IMR-90 (cell line): ENCODE data around the gene PAQR5. TPM values are rescaled to one million over a fixed set of nuclear protein-coding genes. Genes with fewer than 3 reads are reported as not detected.

ENCODE experiments used
- ATAC-seq: fragments of 200-7000 bp; cut with Tn5 transposase; 2 replicates; pipeline ENCODE4 v1.9.1; 2020; ENCODE audit warnings: low read depth, mild to moderate bottlenecking, moderate library complexity
- BruUV-seq: library from RNA; stranded (reverse); fragments of 400-500 nt; replicated peaks from 2 replicates; lab custom pipeline; 2021; lab: Mats Ljungman, UMichigan
- CTCF ChIA-PET: fragments of 300-600 bp; formaldehyde crosslinking; extraction: SDS; loops from one replicate; lab custom pipeline; 2021; ENCODE audit warnings: antibody characterized with exemption; lab: Yijun Ruan, JAX
- POLR2A ChIA-PET: fragments of 300-600 bp; sonication (Branson Sonifier 250); formaldehyde crosslinking; loops from one replicate; lab custom pipeline; 2022; ENCODE audit warnings: antibody characterized with exemption; ENCODE audit not compliant: unreplicated experiment; lab: Charles Lee
- DNase-seq: peaks from one replicate; pipeline ENCODE4 v3.0.0; 2013
- H2AFZ ChIP-seq: replicated peaks from 2 replicates; pipeline ENCODE3; 2013; ENCODE audit warnings: low read length, mild to moderate bottlenecking; ENCODE audit not compliant: poor library complexity
- H2AK5ac ChIP-seq: 2 replicates; pipeline ENCODE4 v1.6.1; 2013; ENCODE audit warnings: low read depth, low read length, inconsistent platforms
- H2AK9ac ChIP-seq: replicated peaks from 2 replicates; pipeline ENCODE3; 2013; ENCODE audit warnings: mild to moderate bottlenecking, low read depth, low read length, moderate library complexity; ENCODE audit not compliant: poor library complexity
- H2BK120ac ChIP-seq: 2 replicates; pipeline ENCODE4 v1.6.1; 2013; ENCODE audit warnings: low read depth, low read length, inconsistent platforms
- H2BK15ac ChIP-seq: 3 replicates; pipeline ENCODE4 v1.6.1; 2013; ENCODE audit warnings: low read depth, low read length, inconsistent platforms
- H2BK20ac ChIP-seq: 2 replicates; pipeline ENCODE4 v1.6.1; 2013; ENCODE audit warnings: low read depth, mild to moderate bottlenecking, inconsistent platforms, low read length, moderate library complexity
- H2BK5ac ChIP-seq: 2 replicates; pipeline ENCODE4 v1.6.1; 2013; ENCODE audit warnings: mild to moderate bottlenecking, low read depth, low read length, inconsistent platforms; ENCODE audit not compliant: poor library complexity, severe bottlenecking
- H3K14ac ChIP-seq: replicated peaks from 2 replicates; pipeline ENCODE4 v1.6.1; 2013; ENCODE audit warnings: low read depth, low read length, inconsistent platforms
- H3K18ac ChIP-seq: 2 replicates; pipeline ENCODE4 v1.6.1; 2013; ENCODE audit warnings: low read depth, low read length, control low read depth
- H3K23ac ChIP-seq: 2 replicates; pipeline ENCODE4 v1.6.1; 2013; ENCODE audit warnings: low read depth, low read length, inconsistent platforms
- H3K27ac ChIP-seq: 2 replicates; pipeline ENCODE4 v1.5.1; 2013; ENCODE audit warnings: mild to moderate bottlenecking, control low read depth, low read length; ENCODE audit not compliant: insufficient read depth
- H3K27me3 ChIP-seq: 2 replicates; pipeline ENCODE4 v1.6.1; 2013; ENCODE audit warnings: low read length; ENCODE audit not compliant: control insufficient read depth, insufficient read depth
- H3K36me3 ChIP-seq: 2 replicates; pipeline ENCODE4 v1.6.1; 2013; ENCODE audit warnings: low read length, mixed read lengths; ENCODE audit not compliant: control insufficient read depth, insufficient read depth
- H3K4ac ChIP-seq: 2 replicates; pipeline ENCODE4 v1.6.1; 2013; ENCODE audit warnings: low read depth, low read length, inconsistent platforms
- H3K4me1 ChIP-seq: 2 replicates; pipeline ENCODE4 v1.6.1; 2013; ENCODE audit warnings: low read length, mixed read lengths; ENCODE audit not compliant: control insufficient read depth, insufficient read depth
- H3K4me2 ChIP-seq: 2 replicates; pipeline ENCODE4 v1.6.1; 2013; ENCODE audit warnings: low read depth, mild to moderate bottlenecking, control low read depth, low read length, moderate library complexity
- H3K4me3 ChIP-seq: 2 replicates; pipeline ENCODE4 v1.5.1; 2013; ENCODE audit warnings: low read depth, mild to moderate bottlenecking, control low read depth, low read length, moderate library complexity; ENCODE audit not compliant: insufficient read depth
- H3K56ac ChIP-seq: 2 replicates; pipeline ENCODE4 v1.6.1; 2013; ENCODE audit warnings: low read length, inconsistent platforms; ENCODE audit not compliant: insufficient read depth; ENCODE audit errors: extremely low read depth
- H3K79me1 ChIP-seq, 2 experiments: 2 replicates each; pipeline ENCODE4 v1.6.1; 2013; ENCODE audit warnings: low read length in 2 of 2, inconsistent platforms in 1 of 2, low read depth in 1 of 2
- H3K9ac ChIP-seq: 2 replicates; pipeline ENCODE4 v1.6.1; 2013; ENCODE audit warnings: low read depth, low read length, control low read depth
- H3K9me1 ChIP-seq: 2 replicates; pipeline ENCODE4 v1.6.1; 2013; ENCODE audit warnings: low read length, inconsistent platforms; ENCODE audit not compliant: insufficient read depth
- H3K9me3 ChIP-seq: 2 replicates; pipeline ENCODE4 v1.6.1; 2013; ENCODE audit warnings: low read length; ENCODE audit not compliant: control insufficient read depth, insufficient read depth
- H4K20me1 ChIP-seq: 2 replicates; pipeline ENCODE4 v1.6.1; 2013; ENCODE audit warnings: low read length, inconsistent platforms; ENCODE audit not compliant: insufficient read depth
- H4K5ac ChIP-seq: 2 replicates; pipeline ENCODE4 v1.6.1; 2013; ENCODE audit warnings: mild to moderate bottlenecking, low read depth, low read length, control low read depth
- H4K8ac ChIP-seq, 2 experiments: 2 replicates each; pipeline ENCODE4 v1.6.1; 2013; ENCODE audit warnings: low read depth in 2 of 2, low read length in 2 of 2, control low read depth in 1 of 2, inconsistent platforms in 1 of 2
- H4K91ac ChIP-seq: 2 replicates; pipeline ENCODE4 v1.6.1; 2013; ENCODE audit warnings: low read depth, low read length, inconsistent platforms; ENCODE audit not compliant: insufficient read depth
- BHLHE40 ChIP-seq: fragments of 150-350 bp; IDR thresholded peaks from 2 replicates; pipeline ENCODE4 v1.6.1; 2016; ENCODE audit warnings: mild to moderate bottlenecking, low read depth, low read length
- CEBPB ChIP-seq: IDR thresholded peaks from 2 replicates; pipeline ENCODE4 v1.6.1; 2012; ENCODE audit warnings: low read depth, low read length, improper control_type of control experiment
- CHD1 ChIP-seq: IDR thresholded peaks from 2 replicates; pipeline ENCODE4 v1.6.1; 2012; ENCODE audit warnings: low read depth, low read length, improper control_type of control experiment
- FOS ChIP-seq: fragments of 150-350 bp; IDR thresholded peaks from 2 replicates; pipeline ENCODE4 v1.6.1; 2016; ENCODE audit warnings: low read depth, low read length
- MXI1 ChIP-seq: IDR thresholded peaks from 2 replicates; pipeline ENCODE4 v1.6.1; 2012; ENCODE audit warnings: low read depth, mild to moderate bottlenecking, low read length, moderate library complexity, borderline replicate concordance
- POLR2A ChIP-seq: IDR thresholded peaks from 2 replicates; pipeline ENCODE4 v1.6.1; 2012; ENCODE audit warnings: mild to moderate bottlenecking, low read depth, low read length
- RCOR1 ChIP-seq: IDR thresholded peaks from 2 replicates; pipeline ENCODE4 v1.6.1; 2012; ENCODE audit warnings: mild to moderate bottlenecking, low read length, improper control_type of control experiment; ENCODE audit not compliant: insufficient replicate concordance
- RFX5 ChIP-seq: IDR thresholded peaks from 2 replicates; pipeline ENCODE4 v1.8.0; 2012; ENCODE audit warnings: low read depth, mild to moderate bottlenecking, low read length, moderate library complexity
- SMC3 ChIP-seq: fragments of 150-350 bp; IDR thresholded peaks from 2 replicates; pipeline ENCODE4 v1.6.1; 2016; ENCODE audit warnings: low read depth, mild to moderate bottlenecking, antibody characterized with exemption, low read length, moderate library complexity
- WGBS, 2 experiments: methylation state at CpG; one replicate each; pipeline versions ENCODE4 v1.1.5 to v1.1.7; 2013; ENCODE audit warnings: missing lambda C conversion rate in 2 of 2; ENCODE audit not compliant: insufficient read length in 1 of 2; ENCODE audit errors: extremely low coverage in 2 of 2; 5-methylcytosine and 5-hydroxymethylcytosine counted together
- dilution Hi-C: fragments of 300-500 bp; cut with HindIII; formaldehyde crosslinking; loops from one replicate; pipeline ENCODE4 v1.14.3; 2018; ENCODE audit warnings: low sequenced_read_pairs; ENCODE audit not compliant: unreplicated experiment
- in situ Hi-C: fragments of 300-500 bp; cut with MboI; formaldehyde crosslinking; loops from 3 replicates; pipeline ENCODE4 v1.14.3; 2019; ENCODE audit warnings: low sequenced_read_pairs, inconsistent platforms, mixed read lengths
- intact Hi-C: fragments of 100-400 bp; cut with micrococcal nuclease; formaldehyde crosslinking; loops from 2 replicates; pipeline ENCODE4 v1.10.0; 2022
- polyA plus RNA-seq, 3 experiments: library from polyadenylated mRNA; depleted of rRNA; stranded (reverse); fragments of >200 nt; gene quantifications; 2 replicates each; pipeline ENCODE4 v1.2.3, GENCODE V29; 2012; ENCODE audit warnings: low replicate concordance in 1 of 3
- total RNA-seq: library from RNA; depleted of rRNA; stranded (reverse); fragments of >200 nt; gene quantifications from 2 replicates; pipeline ENCODE4 v1.2.3, GENCODE V29; 2012
- TF ChIP-seq, protein P1 (sequence below): conservative IDR thresholded peaks from 2 replicates; pipeline ENCODE4 v1.5.1; 2012; ENCODE audit warnings: mild to moderate bottlenecking, low read depth, low read length, improper control_type of control experiment
- TF ChIP-seq, protein P2 (sequence below): fragments of 150-350 bp; IDR thresholded peaks from 2 replicates; pipeline ENCODE4 v1.6.1; 2017; ENCODE audit warnings: mild to moderate bottlenecking, antibody characterized with exemption, low read length, low read depth

PAQR5 gene
- total and polyA plus RNA-seq, 2 of the 4 experiments (the other 2 are of a cell fraction), result 2.3 to 2.7 TPM

DNA sequence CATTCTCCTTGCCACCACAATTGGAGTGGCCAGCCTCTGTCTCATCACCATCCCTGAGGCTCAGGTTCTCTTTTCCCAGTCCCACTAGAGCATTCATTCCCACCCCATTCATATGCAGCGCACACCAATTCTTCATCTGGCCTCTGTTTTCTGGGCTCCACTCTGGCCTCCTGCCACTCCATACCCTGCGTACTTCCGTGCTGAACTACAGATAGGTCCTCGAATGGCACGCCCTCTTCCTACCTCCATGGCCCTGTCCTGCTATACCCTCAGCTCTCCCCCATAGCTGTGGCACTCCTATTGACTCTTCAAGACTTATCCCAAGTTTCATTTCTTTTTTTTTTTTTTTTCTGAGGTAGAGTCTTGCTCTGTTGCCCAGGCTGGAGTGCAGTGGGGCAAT is 25.9 kb downstream of the PAQR5 start:
- Histone ChIP-seq H3K36me3 (no peaks in the 10 kb centered on the region), H3K18ac (peak overlapping the region; percentile 11; the same call in 1 of the 2 replicates), H3K14ac (no peak overlapping the region), H4K8ac (no peak overlapping the region), H3K4me3 (no peak overlapping the region), H2BK15ac (no peak overlapping the region), H2AFZ (no peak overlapping the region), H3K56ac (no peak overlapping the region), H4K5ac (no peak overlapping the region; the same call in 1 of the 2 replicates), H3K9ac (no peak overlapping the region), H3K9me1 (peaks cover 11% of the 10 kb centered on the region; the same call in 1 of the 2 replicates), H2BK20ac (peak overlapping the region; percentile 37; the same call in 1 of the 2 replicates), H4K91ac (no peak overlapping the region), H3K27me3 (no peaks in the 10 kb centered on the region; the same call in 1 of the 2 replicates), H3K27ac (no peak overlapping the region), H3K79me1 (no peaks in the 10 kb centered on the region), H3K4ac (no peak overlapping the region; the same call in 1 of the 2 replicates), H4K20me1 (no peaks in the 10 kb centered on the region), H3K9me3 (no peaks in the 10 kb centered on the region), H3K23ac (no peak overlapping the region), H2BK5ac (no peak overlapping the region), H3K4me1 (peaks cover 16% of the 10 kb centered on the region), H2AK9ac (no peak overlapping the region), H3K4me2 (no peak overlapping the region), H2BK120ac (no peak overlapping the region), H2AK5ac (peak overlapping the region; percentile 40; the same call in 1 of the 2 replicates)
- intact Hi-C loops, result no loop called here
- DNase-seq, result no peak
- dilution Hi-C loops, result no loop called here
- WGBS, 2 experiments, result 100% methylated on average over 4 of the region's 5 CpGs; no CpG with 5 or more reads in 1 of the 2 experiments
- CTCF ChIA-PET, result no interaction called here
- POLR2A ChIA-PET, result no interaction called here
- ATAC-seq, result no peak
- TF ChIP-seq CHD1 (no peak), RFX5 (no peak), RCOR1 (no peak), BHLHE40 (no peak), CEBPB (no peak), POLR2A (no peak), MXI1 (no peak), FOS (no peak), SMC3 (no peak)
- TF ChIP-seq, protein P1, sequence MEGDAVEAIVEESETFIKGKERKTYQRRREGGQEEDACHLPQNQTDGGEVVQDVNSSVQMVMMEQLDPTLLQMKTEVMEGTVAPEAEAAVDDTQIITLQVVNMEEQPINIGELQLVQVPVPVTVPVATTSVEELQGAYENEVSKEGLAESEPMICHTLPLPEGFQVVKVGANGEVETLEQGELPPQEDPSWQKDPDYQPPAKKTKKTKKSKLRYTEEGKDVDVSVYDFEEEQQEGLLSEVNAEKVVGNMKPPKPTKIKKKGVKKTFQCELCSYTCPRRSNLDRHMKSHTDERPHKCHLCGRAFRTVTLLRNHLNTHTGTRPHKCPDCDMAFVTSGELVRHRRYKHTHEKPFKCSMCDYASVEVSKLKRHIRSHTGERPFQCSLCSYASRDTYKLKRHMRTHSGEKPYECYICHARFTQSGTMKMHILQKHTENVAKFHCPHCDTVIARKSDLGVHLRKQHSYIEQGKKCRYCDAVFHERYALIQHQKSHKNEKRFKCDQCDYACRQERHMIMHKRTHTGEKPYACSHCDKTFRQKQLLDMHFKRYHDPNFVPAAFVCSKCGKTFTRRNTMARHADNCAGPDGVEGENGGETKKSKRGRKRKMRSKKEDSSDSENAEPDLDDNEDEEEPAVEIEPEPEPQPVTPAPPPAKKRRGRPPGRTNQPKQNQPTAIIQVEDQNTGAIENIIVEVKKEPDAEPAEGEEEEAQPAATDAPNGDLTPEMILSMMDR, result no peak
- TF ChIP-seq, protein P2, sequence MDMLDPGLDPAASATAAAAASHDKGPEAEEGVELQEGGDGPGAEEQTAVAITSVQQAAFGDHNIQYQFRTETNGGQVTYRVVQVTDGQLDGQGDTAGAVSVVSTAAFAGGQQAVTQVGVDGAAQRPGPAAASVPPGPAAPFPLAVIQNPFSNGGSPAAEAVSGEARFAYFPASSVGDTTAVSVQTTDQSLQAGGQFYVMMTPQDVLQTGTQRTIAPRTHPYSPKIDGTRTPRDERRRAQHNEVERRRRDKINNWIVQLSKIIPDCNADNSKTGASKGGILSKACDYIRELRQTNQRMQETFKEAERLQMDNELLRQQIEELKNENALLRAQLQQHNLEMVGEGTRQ, result no peak
- in situ Hi-C loops, result no loop called here
- BruUV-seq, result no TSS peak
